ENCODE data around the gene H1-8. TPM values are rescaled to one million over a fixed set of nuclear protein-coding genes. Genes with fewer than 3 reads are reported as not detected.

Gene H1-8
- total and polyA plus RNA-seq, 9 of the 15 experiments (the other 6 are each of a cell fraction or from before 2014, with no cell fraction given): not detected

- TF ChIP-seq, protein P1, sequence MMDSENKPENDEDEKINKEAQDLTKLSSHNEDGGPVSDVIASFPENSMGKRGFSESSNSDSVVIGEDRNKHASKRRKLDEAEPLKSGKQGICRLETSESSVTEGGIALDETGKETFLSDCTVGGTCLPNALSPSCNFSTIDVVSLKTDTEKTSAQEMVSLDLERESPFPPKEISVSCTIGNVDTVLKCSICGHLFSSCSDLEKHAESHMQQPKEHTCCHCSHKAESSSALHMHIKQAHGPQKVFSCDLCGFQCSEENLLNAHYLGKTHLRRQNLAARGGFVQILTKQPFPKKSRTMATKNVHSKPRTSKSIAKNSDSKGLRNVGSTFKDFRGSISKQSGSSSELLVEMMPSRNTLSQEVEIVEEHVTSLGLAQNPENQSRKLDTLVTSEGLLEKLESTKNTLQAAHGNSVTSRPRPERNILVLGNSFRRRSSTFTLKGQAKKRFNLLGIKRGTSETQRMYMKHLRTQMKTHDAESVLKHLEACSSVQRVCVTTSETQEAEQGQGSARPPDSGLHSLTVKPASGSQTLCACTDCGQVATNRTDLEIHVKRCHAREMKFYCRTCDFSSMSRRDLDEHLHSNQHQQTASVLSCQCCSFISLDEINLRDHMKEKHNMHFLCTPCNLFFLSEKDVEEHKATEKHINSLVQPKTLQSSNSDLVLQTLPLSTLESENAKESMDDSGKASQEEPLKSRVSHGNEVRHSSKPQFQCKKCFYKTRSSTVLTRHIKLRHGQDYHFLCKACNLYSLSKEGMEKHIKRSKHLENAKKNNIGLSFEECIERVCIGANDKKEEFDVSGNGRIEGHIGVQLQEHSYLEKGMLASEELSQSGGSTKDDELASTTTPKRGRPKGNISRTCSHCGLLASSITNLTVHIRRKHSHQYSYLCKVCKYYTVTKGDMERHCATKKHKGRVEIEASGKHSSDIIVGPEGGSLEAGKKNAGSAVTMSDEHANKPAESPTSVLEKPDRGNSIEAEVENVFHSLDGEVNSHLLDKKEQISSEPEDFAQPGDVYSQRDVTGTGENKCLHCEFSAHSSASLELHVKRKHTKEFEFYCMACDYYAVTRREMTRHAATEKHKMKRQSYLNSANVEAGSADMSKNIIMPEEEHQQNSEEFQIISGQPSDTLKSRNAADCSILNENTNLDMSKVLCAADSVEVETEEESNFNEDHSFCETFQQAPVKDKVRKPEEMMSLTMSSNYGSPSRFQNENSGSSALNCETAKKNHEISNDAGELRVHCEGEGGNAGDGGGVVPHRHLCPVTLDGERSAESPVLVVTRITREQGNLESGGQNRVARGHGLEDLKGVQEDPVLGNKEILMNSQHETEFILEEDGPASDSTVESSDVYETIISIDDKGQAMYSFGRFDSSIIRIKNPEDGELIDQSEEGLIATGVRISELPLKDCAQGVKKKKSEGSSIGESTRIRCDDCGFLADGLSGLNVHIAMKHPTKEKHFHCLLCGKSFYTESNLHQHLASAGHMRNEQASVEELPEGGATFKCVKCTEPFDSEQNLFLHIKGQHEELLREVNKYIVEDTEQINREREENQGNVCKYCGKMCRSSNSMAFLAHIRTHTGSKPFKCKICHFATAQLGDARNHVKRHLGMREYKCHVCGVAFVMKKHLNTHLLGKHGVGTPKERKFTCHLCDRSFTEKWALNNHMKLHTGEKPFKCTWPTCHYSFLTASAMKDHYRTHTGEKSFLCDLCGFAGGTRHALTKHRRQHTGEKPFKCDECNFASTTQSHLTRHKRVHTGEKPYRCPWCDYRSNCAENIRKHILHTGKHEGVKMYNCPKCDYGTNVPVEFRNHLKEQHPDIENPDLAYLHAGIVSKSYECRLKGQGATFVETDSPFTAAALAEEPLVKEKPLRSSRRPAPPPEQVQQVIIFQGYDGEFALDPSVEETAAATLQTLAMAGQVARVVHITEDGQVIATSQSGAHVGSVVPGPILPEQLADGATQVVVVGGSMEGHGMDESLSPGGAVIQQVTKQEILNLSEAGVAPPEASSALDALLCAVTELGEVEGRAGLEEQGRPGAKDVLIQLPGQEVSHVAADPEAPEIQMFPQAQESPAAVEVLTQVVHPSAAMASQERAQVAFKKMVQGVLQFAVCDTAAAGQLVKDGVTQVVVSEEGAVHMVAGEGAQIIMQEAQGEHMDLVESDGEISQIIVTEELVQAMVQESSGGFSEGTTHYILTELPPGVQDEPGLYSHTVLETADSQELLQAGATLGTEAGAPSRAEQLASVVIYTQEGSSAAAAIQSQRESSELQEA (IDR thresholded peaks at IDR 0.05; ENCODE audit: low read depth): no peak
Measured at GRCh38 chr3:129548104-129548965, 5.4 kb downstream of the H1-8 start (continued).
